PC-9 (cell line): ENCODE data around the gene FAM222B. TPM values are rescaled to one million over a fixed set of nuclear protein-coding genes. Genes with fewer than 3 reads are reported as not detected.

Source experiments
- BruUV-seq: library from RNA; stranded (reverse); fragments of 400-500 nt; replicated peaks from 2 replicates; lab custom pipeline; 2021; lab: Mats Ljungman, UMichigan
- CTCF ChIA-PET: fragments of 300-600 bp; sonication (Branson Sonifier 250); formaldehyde crosslinking; loops from one replicate; lab custom pipeline; 2022; ENCODE audit warnings: antibody characterized with exemption; lab: Charles Lee
- POLR2A ChIA-PET: fragments of 300-600 bp; sonication (Branson Sonifier 250); formaldehyde crosslinking; loops from one replicate; lab custom pipeline; 2022; ENCODE audit warnings: antibody characterized with exemption; ENCODE audit not compliant: unreplicated experiment; lab: Charles Lee
- DNase-seq, 2 experiments: peaks; one replicate each; pipeline versions ENCODE4 v3.0.0 to v3.0.0-alpha.2; 2015 to 2022; ENCODE audit warnings: mixed read lengths in 1 of 2
- H2AFZ ChIP-seq: fragments of 200-600 bp; sonication (generic); 2 replicates; pipeline ENCODE4 v1.8.1; 2017; ENCODE audit warnings: antibody characterized with exemption
- H3F3A ChIP-seq: fragments of 200-600 bp; sonication (generic); 2 replicates; pipeline ENCODE4 v1.8.1; 2017; ENCODE audit warnings: antibody characterized with exemption, mild to moderate bottlenecking, low read depth; ENCODE audit not compliant: insufficient read depth
- H3K27ac ChIP-seq: fragments of 200-600 bp; sonication (generic); 2 replicates; pipeline ENCODE4 v1.6.1; 2016; ENCODE audit warnings: mixed run types
- H3K27me3 ChIP-seq: fragments of 200-600 bp; sonication (generic); 2 replicates; pipeline ENCODE4 v1.6.1; 2016; ENCODE audit warnings: low read depth, mixed run types; ENCODE audit not compliant: insufficient read depth
- H3K36me3 ChIP-seq: fragments of 200-600 bp; sonication (generic); 2 replicates; pipeline ENCODE4 v1.6.1; 2016; ENCODE audit warnings: low read depth, mixed run types
- H3K4me1 ChIP-seq: fragments of 200-600 bp; sonication (generic); replicated peaks from 2 replicates; pipeline ENCODE4 v1.6.1; 2016; ENCODE audit warnings: mixed run types; ENCODE audit not compliant: insufficient read depth
- H3K4me2 ChIP-seq: fragments of 200-600 bp; sonication (generic); 2 replicates; pipeline ENCODE4 v1.6.1; 2017; ENCODE audit warnings: mixed run types
- H3K4me3 ChIP-seq: fragments of 200-600 bp; sonication (generic); 2 replicates; pipeline ENCODE4 v1.6.1; 2016; ENCODE audit warnings: mixed run types
- H3K79me2 ChIP-seq: fragments of 200-600 bp; sonication (generic); 2 replicates; pipeline ENCODE4 v1.6.1; 2017; ENCODE audit warnings: low read depth, mixed run types
- H3K9me2 ChIP-seq: fragments of 200-600 bp; sonication (generic); 2 replicates; pipeline ENCODE4 v1.8.1; 2017; ENCODE audit warnings: mild to moderate bottlenecking; ENCODE audit not compliant: insufficient read depth
- H3K9me3 ChIP-seq: fragments of 200-600 bp; sonication (generic); 2 replicates; pipeline ENCODE4 v1.8.1; 2016; ENCODE audit warnings: low read depth; ENCODE audit not compliant: insufficient read depth
- H4K20me1 ChIP-seq: fragments of 200-600 bp; sonication (generic); 2 replicates; pipeline ENCODE4 v1.8.1; 2017; ENCODE audit not compliant: insufficient read depth
- CTCF ChIP-seq: fragments of 200-600 bp; sonication (generic); conservative IDR thresholded peaks from 2 replicates; pipeline ENCODE4 v1.6.1; 2017; ENCODE audit warnings: mixed run types, antibody characterized with exemption, mild to moderate bottlenecking, moderate library complexity
- EZH2 ChIP-seq: fragments of 200-600 bp; sonication (generic); IDR thresholded peaks from 2 replicates; pipeline ENCODE4 v1.8.0; 2017; ENCODE audit warnings: antibody characterized with exemption, low read depth
- intact Hi-C: fragments of 100-400 bp; cut with micrococcal nuclease; formaldehyde crosslinking; loops from one replicate; pipeline ENCODE4 v1.10.0; 2022; ENCODE audit not compliant: unreplicated experiment
- total RNA-seq: library from RNA; stranded (reverse); gene quantifications from 2 replicates; pipeline ENCODE4 v1.2.3, GENCODE V29; 2021

FAM222B gene
- total RNA-seq, 1 experiment from 2014 or later, result 26.4 TPM

- H3F3A ChIP-seq, result peaks cover 68% of the 10 kb centered on the region
- H3K79me2 ChIP-seq, result peaks cover 80% of the 10 kb centered on the region
- BruUV-seq, result TSS peak; percentile 62
- no peaks in the 10 kb centered on the region for H3K9me3 ChIP-seq
- H2AFZ ChIP-seq, result no peak overlapping the region
- TF ChIP-seq CTCF (no peak), EZH2 (no peak)
- H3K9me2 ChIP-seq, result no peaks in the 10 kb centered on the region
- H4K20me1 ChIP-seq, result peaks cover 44% of the 10 kb centered on the region
- peaks cover 36% of the 10 kb centered on the region for H3K36me3 ChIP-seq
- peaks cover 58% of the 10 kb centered on the region for H3K4me1 ChIP-seq
- peak overlapping the region; percentile 82 for H3K27ac ChIP-seq
- ChIA-PET POLR2A (interaction anchor here (0.5 to 1.0 kb wide), 8 partner anchors 29 to 559 kb away, joined by 3 to 15 read pairs (median 4); partner anchors contain the start of gene PHF12), CTCF (interaction anchor here (1.0 kb wide), 1 partner anchor 232 kb away, joined by 4 read pairs; no protein-coding TSS in a partner anchor)
- H3K4me3 ChIP-seq, result peak overlapping the region; percentile 87
- DNase-seq, result no peak
- intact Hi-C loops, result loop anchor here (10.0 kb wide), 1 partner anchor 394 kb away; no protein-coding TSS in a partner anchor
- H3K27me3 ChIP-seq, result no peaks in the 10 kb centered on the region
- H3K4me2 ChIP-seq, result peak overlapping the region; percentile 97
These were observed 122.2 kb downstream of the FAM222B start for GRCh38 chr17:28720247-28720996.

DNA sequence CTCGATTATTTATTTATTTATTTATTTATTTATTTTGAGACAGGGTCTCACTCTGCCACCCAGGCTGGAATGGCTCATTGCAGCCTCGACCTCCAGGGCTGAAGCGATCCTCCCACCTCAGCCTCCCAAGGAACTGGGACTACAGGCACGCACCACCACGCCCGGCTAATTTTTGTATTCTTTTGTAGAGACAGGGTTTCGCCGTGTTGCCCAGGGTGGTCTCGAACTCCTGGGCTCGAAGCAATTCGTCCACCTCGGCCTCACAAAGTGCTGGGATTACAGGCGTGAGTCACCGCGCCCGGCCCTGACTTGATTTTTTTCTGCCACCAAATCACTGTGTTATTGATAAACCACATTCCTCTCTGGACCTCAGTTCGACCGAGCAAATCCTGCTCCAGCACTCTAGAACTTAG lies 123.6 kb downstream of the FAM222B start:
- TF ChIP-seq EZH2 (no peak), CTCF (no peak)
- Histone ChIP-seq H3K36me3 (peaks cover 31% of the 10 kb centered on the region), H3K4me3 (peak overlapping the region; percentile 87; the same call in 1 of the 2 replicates), H3K9me2 (no peaks in the 10 kb centered on the region), H2AFZ (no peak overlapping the region), H3K27me3 (no peaks in the 10 kb centered on the region), H4K20me1 (peaks cover 33% of the 10 kb centered on the region), H3K79me2 (peaks cover 70% of the 10 kb centered on the region), H3K4me1 (peaks cover 48% of the 10 kb centered on the region), H3K27ac (peak overlapping the region; percentile 82), H3F3A (peaks cover 68% of the 10 kb centered on the region), H3K4me2 (peak overlapping the region; percentile 97), H3K9me3 (no peaks in the 10 kb centered on the region)
- BruUV-seq, result TSS peak; percentile 1
- POLR2A ChIA-PET, result interaction anchor here (0.6 to 1.1 kb wide), 12 partner anchors 8 to 1221 kb away, joined by 3 to 15 read pairs (median 4); partner anchors contain the start of genes NEK8, PHF12, PROCA1 and TRAF4
- CTCF ChIA-PET, result interaction anchor here (0.6 kb wide), 1 partner anchor 45 kb away, joined by 3 read pairs; no protein-coding TSS in a partner anchor
- intact Hi-C loops, result loop anchor here (2.0 to 5.0 kb wide), 2 partner anchors 183 to 232 kb away; partner anchors contain the start of genes DHRS13 and PHF12
- DNase-seq, result no peak

DNA sequence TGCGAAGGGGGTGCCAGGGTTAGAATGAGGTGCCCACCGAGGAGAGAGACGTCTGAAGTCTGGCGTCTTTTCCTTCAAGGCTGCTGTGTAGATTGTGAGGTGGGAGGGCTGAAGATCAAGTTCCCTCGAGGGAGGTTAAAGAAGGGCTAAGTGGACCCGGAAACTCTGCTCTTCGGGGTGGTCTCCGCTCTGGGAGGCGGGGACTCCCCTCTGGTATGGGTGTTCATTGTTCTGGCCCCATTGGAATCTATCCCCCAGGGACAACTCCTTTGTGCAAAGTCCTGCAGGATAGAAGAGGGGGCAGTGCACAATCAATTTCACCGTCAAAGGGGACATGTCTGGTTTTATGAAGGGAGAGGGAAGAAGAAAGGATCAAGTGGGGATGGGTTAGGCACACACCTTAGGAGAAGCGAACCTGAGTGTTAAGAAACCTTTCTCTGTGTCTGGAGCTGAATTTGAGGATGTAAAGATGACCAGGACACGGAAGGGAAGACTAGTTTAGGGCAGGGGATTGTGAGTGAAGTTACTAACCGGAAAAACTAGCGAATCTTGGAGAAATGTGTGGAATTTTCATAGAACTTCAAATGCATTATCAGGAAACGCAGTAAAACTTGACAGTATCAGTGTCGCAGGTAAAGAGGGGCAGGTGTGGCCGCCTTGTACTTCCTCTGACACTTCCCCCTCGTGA lies 124.1 kb downstream of the FAM222B start:
- H3K27ac ChIP-seq, result peak overlapping the region; percentile 82
- no peaks in the 10 kb centered on the region for H3K9me3 ChIP-seq
- ChIA-PET POLR2A (no interaction called here), CTCF (no interaction called here)
- H3K4me2 ChIP-seq, result peak overlapping the region; percentile 97
- intact Hi-C loops, result loop anchor here (2.0 to 5.0 kb wide), 2 partner anchors 184 to 232 kb away; partner anchors contain the start of genes DHRS13 and PHF12
- no peak for DNase-seq
- H3K27me3 ChIP-seq, result no peaks in the 10 kb centered on the region
- H4K20me1 ChIP-seq, result peaks cover 28% of the 10 kb centered on the region
- BruUV-seq, result no TSS peak
- no peaks in the 10 kb centered on the region for H3K9me2 ChIP-seq
- H3F3A ChIP-seq, result peaks cover 66% of the 10 kb centered on the region
- peaks cover 43% of the 10 kb centered on the region for H3K4me1 ChIP-seq
- TF ChIP-seq EZH2, result no peak
- TF ChIP-seq CTCF, result no peak
- H3K36me3 ChIP-seq, result peaks cover 34% of the 10 kb centered on the region
- H2AFZ ChIP-seq, result no peak overlapping the region; the same call in 1 of the 2 replicates
- H3K79me2 ChIP-seq, result peaks cover 68% of the 10 kb centered on the region
- H3K4me3 ChIP-seq, result peak overlapping the region; percentile 87
